ENCODE results near the gene PUS7L. TPM values are rescaled to one million over a fixed set of nuclear protein-coding genes. Genes with fewer than 3 reads are reported as not detected.

Gene PUS7L
- polyA plus RNA-seq, 1 of the 3 experiments (the other 2 are of a cell fraction), result 1.8 TPM

- ChIA-PET CTCF (interaction anchor here (0.7 to 2.7 kb wide), 12 partner anchors 9 to 1391 kb away, joined by 3 to 22 read pairs (median 5); partner anchors contain the start of gene TMEM117), POLR2A (interaction anchor here (0.8 to 2.5 kb wide), 7 partner anchors 12 to 77 kb away, joined by 3 to 16 read pairs (median 3); partner anchors contain the start of gene TMEM117)
- Histone ChIP-seq H3K4me3 (ENCODE audit: low read depth in 2 of 2, low read length in 1 of 2) (peak within 1 kb of the TSS; percentile 94 to 96), H3K36me3 (replicated peaks in 1 of 2; ENCODE audit: control insufficient read depth in 1 of 2, insufficient read depth in 2 of 2, low read length in 1 of 2) (peaks cover 31% of the 10 kb centered on the region in 2 experiments), H3K9me3 (no peaks in the 10 kb centered on the region), H3K79me2 (ENCODE audit: insufficient read depth) (peaks cover 46% of the 10 kb centered on the region), H3K27me3 (ENCODE audit: insufficient read depth) (no peaks in the 10 kb centered on the region), H3K9ac (peak within 1 kb of the TSS; percentile 93), H3K9me2 (no peaks in the 10 kb centered on the region), H3K4me1 (ENCODE audit: control insufficient read depth in 1 of 2, insufficient read depth in 2 of 2, low read depth in 1 of 2, low read length in 1 of 2) (peaks cover 0 to 11% of the 10 kb centered on the region in 2 experiments; a peak in 2 of 4 replicates), H4K20me1 (ENCODE audit: insufficient read depth) (peaks cover 18% of the 10 kb centered on the region), H3K27ac (ENCODE audit: low read depth in 2 of 2, low read length in 1 of 2) (peak within 1 kb of the TSS; percentile 95 to 98), H2AFZ (ENCODE audit: low read depth) (peak within 1 kb of the TSS; percentile 91), H3F3A (replicated peaks; ENCODE audit: insufficient read depth) (peaks cover 3% of the 10 kb centered on the region), H3K4me2 (peak within 1 kb of the TSS; percentile 76)
- 2% methylated on average over 28 of the region's 89 CpGs for WGBS (ENCODE audit: low lambda C conversion rate)
- peak; percentile 95 for DNase-seq
- TF ChIP-seq POLR2AphosphoS5 (IDR thresholded peaks at IDR 0.05; ENCODE audit: low read depth, low read length) (peak; percentile 86; the same call in 1 of the 2 replicates), NFIC (IDR thresholded peaks at IDR 0.05; ENCODE audit: borderline replicate concordance) (peak; percentile 8; the same call in 1 of the 2 replicates), MXI1 (IDR thresholded peaks at IDR 0.05; ENCODE audit: low read depth, low read length) (peak; percentile 69), JUND (IDR thresholded peaks at IDR 0.05) (no peak), YY1 (IDR thresholded peaks at IDR 0.05; ENCODE audit: low read depth) (peak; percentile 77), ZBTB33 (IDR thresholded peaks at IDR 0.05; ENCODE audit: borderline replicate concordance, low read depth) (no peak), TCF12 (IDR thresholded peaks at IDR 0.05) (no peak), FOXJ3 (CRISPR knock-in tag; IDR thresholded peaks at IDR 0.05) (no peak), SIN3A (IDR thresholded peaks at IDR 0.05; ENCODE audit: borderline replicate concordance, low read depth, low read length) (0 out of 2 replicates have a peak, but pooled peaks have one; percentile 59), USF1 (IDR thresholded peaks at IDR 0.05; ENCODE audit: borderline replicate concordance, low read depth) (no peak), MAX (IDR thresholded peaks at IDR 0.05; ENCODE audit: low read depth) (peak; percentile 47; the same call in 1 of the 2 replicates), PBX3 (IDR thresholded peaks at IDR 0.05) (0 out of 2 replicates have a peak, but pooled peaks have one; percentile 12), TAF1 (IDR thresholded peaks at IDR 0.05; ENCODE audit: borderline replicate concordance, low read depth, low read length) (peak; percentile 34; the same call in 1 of the 2 replicates), FOSL2 (IDR thresholded peaks at IDR 0.05; ENCODE audit: borderline replicate concordance, low read depth) (no peak), USF2 (IDR thresholded peaks at IDR 0.05; ENCODE audit: borderline replicate concordance, low read depth, low read length) (no peak), SMC3 (IDR thresholded peaks at IDR 0.05; ENCODE audit: low read depth, low read length) (no peak), FOXM1 (IDR thresholded peaks at IDR 0.05; ENCODE audit: low read depth) (0 out of 2 replicates have a peak, but pooled peaks have one; percentile 45), ELF1 (IDR thresholded peaks at IDR 0.05) (peak; percentile 70), GABPA (IDR thresholded peaks at IDR 0.05; ENCODE audit: low read depth) (peak; percentile 54), TEAD4 (IDR thresholded peaks at IDR 0.05; ENCODE audit: borderline replicate concordance, insufficient read depth) (no peak), MEF2A (IDR thresholded peaks at IDR 0.05; ENCODE audit: borderline replicate concordance, low read depth) (no peak), RAD21 (IDR thresholded peaks at IDR 0.05; ENCODE audit: low read length) (no peak), NRF1 (IDR thresholded peaks at IDR 0.05; ENCODE audit: low read depth, low read length) (no peak), CTCF (IDR thresholded peaks at IDR 0.05) (peak; percentile 43), GATA2 (CRISPR knock-in tag; IDR thresholded peaks at IDR 0.05) (no peak; the same call in 1 of the 2 replicates)
Observed at GRCh38 chr12:43805860-43806736, 47.5 kb upstream of the PUS7L start, which contains the start of gene TWF1. TSS of gene TWF1 (minus strand) at chr12:43806317. CDS start at chr12:43806245, 72 bp downstream.
